ENCODE data around the gene ATP5MK. TPM values are rescaled to one million over a fixed set of nuclear protein-coding genes. Genes with fewer than 3 reads are reported as not detected.
"Not testable (repeated sequence)": the region's sequence is repeated elsewhere in the genome, so short reads cannot be mapped to it uniquely, and the experiment has no call there.

The ATP5MK gene
- total and polyA plus RNA-seq, 12 donors = 936 to 3,857 (median 1,276) TPM

- intact Hi-C loops (cut with DNase I) = no loop called here
- 0 to 1% methylated on average over 74 to 81 of the region's 81 CpGs for WGBS, 2 donors
- no peaks in the 10 kb centered on the region for H3K27me3 ChIP-seq
- DNase-seq (peak; percentile 89 to 95), ATAC-seq (peak; percentile 81 to 93 (median 87))
- H3K4me3 ChIP-seq = peak within 1 kb of the TSS; percentile 82 to 98 (median 91)
- TF ChIP-seq, protein P1, sequence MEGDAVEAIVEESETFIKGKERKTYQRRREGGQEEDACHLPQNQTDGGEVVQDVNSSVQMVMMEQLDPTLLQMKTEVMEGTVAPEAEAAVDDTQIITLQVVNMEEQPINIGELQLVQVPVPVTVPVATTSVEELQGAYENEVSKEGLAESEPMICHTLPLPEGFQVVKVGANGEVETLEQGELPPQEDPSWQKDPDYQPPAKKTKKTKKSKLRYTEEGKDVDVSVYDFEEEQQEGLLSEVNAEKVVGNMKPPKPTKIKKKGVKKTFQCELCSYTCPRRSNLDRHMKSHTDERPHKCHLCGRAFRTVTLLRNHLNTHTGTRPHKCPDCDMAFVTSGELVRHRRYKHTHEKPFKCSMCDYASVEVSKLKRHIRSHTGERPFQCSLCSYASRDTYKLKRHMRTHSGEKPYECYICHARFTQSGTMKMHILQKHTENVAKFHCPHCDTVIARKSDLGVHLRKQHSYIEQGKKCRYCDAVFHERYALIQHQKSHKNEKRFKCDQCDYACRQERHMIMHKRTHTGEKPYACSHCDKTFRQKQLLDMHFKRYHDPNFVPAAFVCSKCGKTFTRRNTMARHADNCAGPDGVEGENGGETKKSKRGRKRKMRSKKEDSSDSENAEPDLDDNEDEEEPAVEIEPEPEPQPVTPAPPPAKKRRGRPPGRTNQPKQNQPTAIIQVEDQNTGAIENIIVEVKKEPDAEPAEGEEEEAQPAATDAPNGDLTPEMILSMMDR (IDR thresholded peaks at IDR 0.05) = peak in 2 of 9 donors; percentile 11 to 13
- peak within 1 kb of the TSS; percentile 65 to 93 (median 90) for H3K27ac ChIP-seq
- peaks cover 0 to 24% (median 13%) of the 10 kb centered on the region in 9 donors for H3K4me1 ChIP-seq
- H3K9me3 ChIP-seq = no peaks in the 10 kb centered on the region
- peaks cover 0 to 6% (median 0%) of the 10 kb centered on the region in 9 donors for H3K36me3 ChIP-seq
These were observed 28.3 kb downstream of the ATP5MK start, which contains the start of gene TAF5 for GRCh38 chr10:103367782-103368518. Gene TAF5, plus strand, starts transcription at chr10:103367976. Its CDS starts 14 bp downstream, at chr10:103367990.

- Histone ChIP-seq H3K9me3 (no peaks in the 10 kb centered on the region), H3K27me3 (no peaks in the 10 kb centered on the region), H3K4me3 (peak overlapping the region; percentile 82 to 98 (median 91)), H3K27ac (peak overlapping the region; percentile 65 to 93 (median 90)), H3K4me1 (peaks cover 0 to 24% (median 13%) of the 10 kb centered on the region in 9 donors), H3K36me3 (peaks cover 0 to 5% (median 0%) of the 10 kb centered on the region in 9 donors)
- WGBS, 2 donors = 57 to 59% methylated on average over 10 of the region's 10 CpGs
- ATAC-seq = peak in 2 of 8 donors; percentile 1 to 22
- DNase-seq = no peak
- TF ChIP-seq, protein P1 (IDR thresholded peaks at IDR 0.05) = no peak
- intact Hi-C loops (cut with DNase I) = no loop called here
These were observed 28.9 kb downstream of the ATP5MK start for GRCh38 chr10:103367379-103367781.

- H3K9me3 ChIP-seq; ATAC-seq; H3K36me3 ChIP-seq; DNase-seq; H3K27ac ChIP-seq; H3K4me1 ChIP-seq; H3K4me3 ChIP-seq; H3K27me3 ChIP-seq; intact Hi-C loops (cut with DNase I): not testable (repeated sequence)
- 91 to 92% methylated on average over 9 of the region's 9 CpGs for WGBS, 2 donors
These were observed 35.5 kb downstream of the ATP5MK start for GRCh38 chr10:103360791-103361190.

DNA sequence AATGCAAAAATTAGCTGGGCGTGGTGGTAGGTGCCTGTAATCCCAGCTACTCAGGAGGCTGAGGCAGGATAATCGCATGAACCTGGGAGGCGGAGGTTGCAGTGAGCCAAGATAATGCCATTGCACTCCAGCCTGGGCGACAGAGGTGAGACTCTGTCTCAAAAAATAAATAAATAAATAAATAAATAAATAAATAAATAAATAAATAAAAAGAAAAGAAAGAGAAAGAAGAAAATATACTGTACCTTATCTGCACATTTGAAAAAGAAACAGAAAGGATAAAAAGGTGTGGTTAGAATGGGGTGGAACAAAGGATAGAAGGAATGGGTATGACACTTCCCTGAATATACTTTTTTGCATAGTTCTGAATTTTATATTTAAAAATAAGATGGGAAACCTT lies 36.8 kb downstream of the ATP5MK start:
- intact Hi-C loops (cut with DNase I) = not testable (repeated sequence)

DNA sequence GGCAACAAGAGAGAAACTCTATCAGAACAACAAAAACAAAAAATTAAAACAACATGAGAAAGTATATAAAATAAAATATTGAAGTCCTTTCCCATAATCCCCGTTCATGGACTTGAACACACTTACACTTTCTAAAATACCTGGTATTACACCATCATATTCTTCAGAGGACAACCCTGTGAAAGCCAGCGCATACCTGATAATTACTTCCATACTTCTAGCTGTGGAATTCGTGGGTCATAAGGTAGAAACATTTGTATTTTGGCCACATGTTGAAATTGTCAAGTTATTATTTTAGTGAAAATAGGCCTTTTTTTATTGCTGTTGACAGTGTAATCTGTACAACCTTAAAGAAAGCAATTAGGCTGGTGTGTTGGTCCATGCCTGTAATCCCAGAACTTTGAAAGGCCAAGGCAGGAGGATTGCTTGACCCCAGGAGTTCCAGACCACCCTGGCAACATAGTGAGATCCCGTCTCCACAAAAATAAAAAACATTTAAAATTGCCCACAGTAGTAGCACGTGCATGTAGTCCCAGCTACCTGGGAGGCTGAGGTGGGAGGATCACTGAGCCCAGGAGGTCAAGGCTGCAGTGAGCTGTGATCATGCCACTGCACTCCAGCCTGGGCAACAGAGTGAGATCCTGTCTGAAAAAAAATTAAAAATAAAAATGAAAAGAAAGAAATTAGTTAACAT lies 40.2 kb downstream of the ATP5MK start:
- H3K9me3 ChIP-seq = no peaks in the 10 kb centered on the region
- no peaks in the 10 kb centered on the region for H3K36me3 ChIP-seq
- no peak for ATAC-seq
- H3K27ac ChIP-seq = no peak overlapping the region
- H3K27me3 ChIP-seq = no peaks in the 10 kb centered on the region
- H3K4me3 ChIP-seq = no peak overlapping the region
- peaks cover 0 to 6% (median 0%) of the 10 kb centered on the region in 9 donors for H3K4me1 ChIP-seq
- WGBS, 2 donors = 79 to 80% methylated on average over 5 of the region's 5 CpGs
- TF ChIP-seq, protein P1 (IDR thresholded peaks at IDR 0.05) = no peak
- no peak for DNase-seq
- intact Hi-C loops (cut with DNase I) = no loop called here

More for the DNA sequence above, 36.8 kb downstream of the ATP5MK start:
- not testable (repeated sequence) for H3K36me3 ChIP-seq, H3K27me3 ChIP-seq, H3K4me1 ChIP-seq, H3K27ac ChIP-seq, DNase-seq, H3K9me3 ChIP-seq, ATAC-seq, H3K4me3 ChIP-seq
- WGBS, 2 donors = 90 to 96% methylated on average over 4 of the region's 4 CpGs

DNA sequence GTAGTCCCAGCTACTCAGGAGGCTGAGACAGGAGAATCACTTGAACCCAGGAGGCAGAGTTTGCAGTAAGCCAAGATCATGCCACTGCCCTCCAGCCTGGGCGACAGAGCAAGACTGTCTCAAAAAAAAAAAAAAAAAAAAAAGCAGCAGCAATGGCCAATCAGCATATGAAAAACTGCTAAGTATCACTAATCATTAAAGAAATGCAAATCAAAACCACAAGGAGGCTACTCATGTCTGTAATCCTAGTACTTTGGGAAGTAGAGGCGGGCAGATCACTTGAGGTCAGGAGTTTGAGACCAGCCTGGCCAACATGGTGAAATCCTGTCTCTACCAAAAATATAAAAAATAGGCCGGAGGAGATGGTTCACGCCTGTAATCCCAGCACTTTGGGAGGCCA lies 41.7 kb downstream of the ATP5MK start:
- DNase-seq; H3K9me3 ChIP-seq; H3K27me3 ChIP-seq; H3K4me3 ChIP-seq; ATAC-seq; intact Hi-C loops (cut with DNase I); H3K27ac ChIP-seq; H3K36me3 ChIP-seq: not testable (repeated sequence)
- H3K4me1 ChIP-seq = peaks cover 0 to 16% (median 7%) of the 10 kb centered on the region in 9 donors
- WGBS, 2 donors = 95 to 99% methylated on average over 4 of the region's 4 CpGs
